ENCODE data around the gene PDE4A.

PDE4A gene

GRCh38 chr19:10430505-10431253 is 10.3 kb downstream of the PDE4A start:
- no peak overlapping the region for H3K4me3 ChIP-seq (ENCODE audit: low read depth, low read length)
- no peak for TF ChIP-seq CTCF (IDR thresholded peaks at IDR 0.05; ENCODE audit: control insufficient read depth, extremely low read depth, insufficient read depth)
- DNase-seq (ENCODE audit: low read depth): no peak

- no peak overlapping the region for H3K4me3 ChIP-seq (ENCODE audit: low read depth, low read length)
- no peak for TF ChIP-seq CTCF (IDR thresholded peaks at IDR 0.05; ENCODE audit: control insufficient read depth, extremely low read depth, insufficient read depth)
- DNase-seq (ENCODE audit: low read depth): no peak
Observed at GRCh38 chr19:10431254-10431942, 11.1 kb downstream of the PDE4A start.

- no peak for DNase-seq (ENCODE audit: low read depth)
- H3K4me3 ChIP-seq (ENCODE audit: low read depth, low read length): no peak overlapping the region
- TF ChIP-seq CTCF (IDR thresholded peaks at IDR 0.05; ENCODE audit: control insufficient read depth, extremely low read depth, insufficient read depth): no peak
Observed at GRCh38 chr19:10431943-10432735, 11.8 kb downstream of the PDE4A start.

- H3K4me3 ChIP-seq (ENCODE audit: low read depth, low read length): no peak overlapping the region
- DNase-seq (ENCODE audit: low read depth): no peak
- no peak for TF ChIP-seq CTCF (IDR thresholded peaks at IDR 0.05; ENCODE audit: control insufficient read depth, extremely low read depth, insufficient read depth)
Observed at GRCh38 chr19:10432736-10433130, 12.4 kb downstream of the PDE4A start.

GRCh38 chr19:10433131-10433536 is 12.8 kb downstream of the PDE4A start:
- TF ChIP-seq CTCF (IDR thresholded peaks at IDR 0.05; ENCODE audit: control insufficient read depth, extremely low read depth, insufficient read depth): no peak
- no peak for DNase-seq (ENCODE audit: low read depth)
- H3K4me3 ChIP-seq (ENCODE audit: low read depth, low read length): no peak overlapping the region

GRCh38 chr19:10439588-10439987 is 19.2 kb downstream of the PDE4A start:
- TF ChIP-seq CTCF (IDR thresholded peaks at IDR 0.05; ENCODE audit: control insufficient read depth, extremely low read depth, insufficient read depth): no peak
- no peak for DNase-seq (ENCODE audit: low read depth)
- H3K4me3 ChIP-seq (ENCODE audit: low read depth, low read length): no peak overlapping the region

All from LNCaP clone FGC (cell line).